ENCODE results near the gene ABI3BP.

ABI3BP gene

GRCh38 chr3:100715176-100715575 lies 278.0 kb downstream of the ABI3BP start:
- DNase-seq, result no peak

DNA sequence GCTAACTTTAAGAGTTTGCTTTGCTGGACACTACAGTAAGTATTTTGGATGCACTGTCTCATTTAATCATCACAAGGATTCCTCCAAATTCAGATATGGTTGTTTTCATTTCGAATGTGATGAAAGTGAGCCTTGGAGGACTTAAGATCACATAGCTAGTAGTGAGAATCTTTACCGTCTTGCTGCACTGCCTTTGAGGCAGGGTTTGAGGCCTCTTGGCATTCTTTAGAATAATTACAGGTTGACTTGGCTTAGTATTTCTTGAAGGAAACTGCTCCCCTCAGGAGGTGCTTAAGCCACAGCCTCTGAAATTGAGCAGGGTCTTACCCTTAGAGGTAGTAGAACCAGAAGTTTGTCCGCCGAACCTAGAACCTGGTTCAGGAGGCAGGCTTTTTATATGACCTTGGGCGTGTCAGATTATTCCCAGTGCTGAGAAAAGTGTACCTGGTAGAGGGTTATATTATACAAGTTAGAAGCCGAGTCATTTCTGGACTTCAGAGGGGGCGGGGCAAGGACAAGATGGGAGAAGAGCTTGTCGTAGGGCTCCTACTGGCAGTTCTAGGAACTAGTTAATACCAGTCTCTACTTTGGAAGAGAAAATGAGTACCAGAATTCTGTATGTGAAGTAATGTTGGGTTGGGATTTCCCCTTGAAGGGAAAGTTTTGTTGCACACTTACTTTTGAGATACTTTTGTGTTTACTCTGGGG lies 282.8 kb downstream of the ABI3BP start:
- DNase-seq, result peak; percentile 43

GRCh38 chr3:100709842-100710260 lies 283.4 kb downstream of the ABI3BP start:
- peak; percentile 72 for DNase-seq

GRCh38 chr3:100708989-100709841 lies 284.0 kb downstream of the ABI3BP start, which contains the start of gene TFG:
TSS of gene TFG (plus strand) at chr3:100709494. CDS start at chr3:100713686, 4,192 bp downstream.
- DNase-seq, result peak; percentile 100

- DNase-seq, result no peak
Observed at GRCh38 chr3:100708644-100708988, 284.6 kb downstream of the ABI3BP start.

- no peak for DNase-seq
Observed at GRCh38 chr3:100706365-100706764, 286.9 kb downstream of the ABI3BP start.

DNA sequence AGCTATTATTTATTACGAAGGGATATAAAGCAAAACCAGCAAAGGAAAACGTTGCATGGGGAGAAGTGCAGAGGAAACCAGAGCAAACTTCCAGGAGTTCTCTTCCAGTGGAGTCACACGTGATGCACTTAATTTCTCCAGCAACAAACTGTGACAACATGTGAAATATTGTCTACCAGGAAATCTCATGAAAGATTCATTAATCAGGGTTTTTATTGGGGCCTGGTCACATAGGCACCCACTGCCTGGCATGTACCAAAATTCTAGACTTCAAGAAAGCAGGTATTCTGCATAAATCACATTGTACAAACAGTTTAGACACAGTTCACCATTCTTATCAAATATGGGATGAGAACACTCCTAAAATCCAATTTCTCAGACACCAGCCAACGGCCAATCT lies 289.4 kb downstream of the ABI3BP start:
- DNase-seq, result no peak

- DNase-seq, result no peak
Observed at GRCh38 chr3:100702980-100703345, 290.3 kb downstream of the ABI3BP start.

GRCh38 chr3:100702082-100702979 lies 290.9 kb downstream of the ABI3BP start:
- no peak for DNase-seq

GRCh38 chr3:100700708-100701107 lies 292.5 kb downstream of the ABI3BP start:
- DNase-seq, result no peak
